ENCODE results near the gene HYLS1.

- no peak for TF ChIP-seq CTCF (IDR thresholded peaks at IDR 0.05)
- TF ChIP-seq NR1H2 (CRISPR knock-in tag; IDR thresholded peaks at IDR 0.05), result no peak
- no peak for TF ChIP-seq MYBL2 (CRISPR knock-in tag; IDR thresholded peaks at IDR 0.05)
- no peak for TF ChIP-seq ELF4 (CRISPR knock-in tag; IDR thresholded peaks at IDR 0.05; ENCODE audit: low read depth)
- no peak for TF ChIP-seq CREB1 (CRISPR knock-in tag; IDR thresholded peaks at IDR 0.05)
Observed at GRCh38 chr11:125940145-125940544, 52.7 kb downstream of the HYLS1 start.
